Left lung (tissue), 10 donors: Measurements from ENCODE around the gene MFGE8. TPM values are rescaled to one million over a fixed set of nuclear protein-coding genes. Genes with fewer than 3 reads are reported as not detected.
"Not testable (repeated sequence)": the region's sequence is repeated elsewhere in the genome, so short reads cannot be mapped to it uniquely, and the experiment has no call there.

Experiments used
- ATAC-seq: fragments of 200-7000 bp; cut with Tn5 transposase; one replicate; pipeline ENCODE4 v1.9.1; 2020; ENCODE audit warnings: moderate library complexity
- DNase-seq, 4 donors: peaks; one replicate each; pipeline ENCODE4 v3.0.0-alpha.2; 2013 to 2020
- H3K27ac ChIP-seq, 2 donors: fragments of 200-600 bp; sonication (generic) in 1 of 2; one replicate each; pipeline versions ENCODE4 v1.5.0 to v1.8.0; 2020 to 2021
- H3K27me3 ChIP-seq, 2 donors: fragments of 200-600 bp; sonication (generic) in 1 of 2; one replicate each; pipeline versions ENCODE4 v1.5.0 to v1.8.0; 2020 to 2021
- H3K36me3 ChIP-seq, 2 donors: fragments of 200-600 bp; sonication (generic) in 1 of 2; one replicate each; pipeline versions ENCODE4 v1.5.0 to v1.8.0; 2020 to 2021
- H3K4me1 ChIP-seq, 2 donors: fragments of 200-600 bp; one replicate each; pipeline ENCODE4 v1.8.0; 2021
- H3K4me3 ChIP-seq, 2 donors: fragments of 200-600 bp; sonication (generic) in 1 of 2; one replicate each; pipeline versions ENCODE4 v1.5.0 to v1.8.0; 2020 to 2021; ENCODE audit warnings: mild to moderate bottlenecking in 1 of 2
- H3K9me3 ChIP-seq, 2 donors: fragments of 200-600 bp; sonication (generic) in 1 of 2; one replicate each; pipeline versions ENCODE4 v1.5.0 to v1.8.0; 2020 to 2021
- CTCF ChIP-seq, 2 donors: fragments of 200-600 bp; sonication (generic) in 1 of 2; IDR thresholded peaks; one replicate each; pipeline versions ENCODE4 v1.5.0 to v1.8.0; 2021; ENCODE audit warnings: antibody characterized with exemption in 2 of 2
- intact Hi-C, 2 donors: fragments of 100-400 bp; cut with DNase I; formaldehyde crosslinking; loops; one replicate each; pipeline versions ENCODE4 v1.11.2 to v1.14.2; 2022
- polyA plus RNA-seq, 6 donors: library from polyadenylated mRNA; unstranded; fragments of 120-200 nt; gene quantifications; one replicate each; pipeline ENCODE4 v1.2.1, GENCODE V29; 2013; ENCODE audit not compliant: insufficient read length in 6 of 6
- total RNA-seq, 2 donors: library from RNA; stranded (reverse); fragmentation: NEBNext Ultra II Directional; extraction: Animal tissue kit (Norgen Biotek cat#: 25700); gene quantifications; one replicate each; pipeline ENCODE4 v1.2.1, GENCODE V29; 2021
- donor health status: DM: no; HTN: yes; CAD: no.
- donor health status: DM: no; HTN: no; CAD: no.

The MFGE8 gene
- total and polyA plus RNA-seq, 8 donors: 103 to 150 (median 133) TPM

- Histone ChIP-seq H3K27ac (no peak overlapping the region), H3K36me3 (no peaks in the 10 kb centered on the region), H3K27me3 (no peaks in the 10 kb centered on the region), H3K4me3 (no peak overlapping the region), H3K9me3 (no peaks in the 10 kb centered on the region), H3K4me1 (no peaks in the 10 kb centered on the region)
- intact Hi-C loops: loop anchor here in 1 of 2 donors (10.0 kb wide), 1 partner anchor 55 kb away; no protein-coding TSS in a partner anchor
- ATAC-seq (no peak), DNase-seq (no peak)
- no peak for TF ChIP-seq CTCF (IDR thresholded peaks at IDR 0.05)
These were observed 26.3 kb upstream of the MFGE8 start for GRCh38 chr15:88939486-88939806.

DNA sequence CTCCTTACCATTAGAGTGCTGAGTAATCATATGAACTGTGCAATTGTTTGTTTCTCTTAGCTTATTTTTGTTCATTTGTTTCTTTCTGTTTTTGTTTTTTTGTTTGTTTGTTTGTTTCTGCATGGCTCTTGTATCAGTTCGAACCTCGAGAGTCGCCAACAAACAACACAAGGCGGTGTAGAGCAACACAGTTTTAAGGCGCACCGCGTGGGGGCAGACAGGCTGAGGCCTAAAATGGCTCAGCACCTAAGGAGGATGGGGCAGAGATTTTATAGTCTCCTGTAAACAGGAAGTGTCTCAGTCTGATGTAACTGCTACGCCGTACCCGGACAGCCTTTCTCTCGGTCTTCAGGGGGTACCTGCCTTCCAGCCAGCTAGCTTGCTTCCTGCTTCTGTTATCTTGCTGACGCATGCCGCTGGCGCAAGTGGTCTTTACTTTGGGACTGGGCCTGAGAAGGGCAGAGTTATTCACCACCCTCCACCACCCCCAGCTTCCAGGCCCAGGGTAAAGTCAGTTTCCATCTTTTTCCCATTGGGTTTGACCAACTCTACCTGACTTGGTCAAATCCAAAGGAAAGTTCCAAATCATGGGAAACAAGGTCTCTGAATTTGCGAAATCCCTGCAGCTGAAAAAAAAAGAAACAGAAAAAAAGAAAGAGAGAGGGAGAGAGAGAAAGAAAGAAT lies 25.8 kb upstream of the MFGE8 start:
- no peak for DNase-seq
- no peaks in the 10 kb centered on the region for H3K9me3 ChIP-seq
- intact Hi-C loops: loop anchor here in 1 of 2 donors (10.0 kb wide), 1 partner anchor 56 kb away; no protein-coding TSS in a partner anchor
- no peaks in the 10 kb centered on the region for H3K36me3 ChIP-seq
- no peaks in the 10 kb centered on the region for H3K27me3 ChIP-seq
- TF ChIP-seq CTCF (IDR thresholded peaks at IDR 0.05): no peak
- H3K4me3 ChIP-seq: no peak overlapping the region
- H3K4me1 ChIP-seq: no peaks in the 10 kb centered on the region
- no peak for ATAC-seq
- no peak overlapping the region for H3K27ac ChIP-seq

DNA sequence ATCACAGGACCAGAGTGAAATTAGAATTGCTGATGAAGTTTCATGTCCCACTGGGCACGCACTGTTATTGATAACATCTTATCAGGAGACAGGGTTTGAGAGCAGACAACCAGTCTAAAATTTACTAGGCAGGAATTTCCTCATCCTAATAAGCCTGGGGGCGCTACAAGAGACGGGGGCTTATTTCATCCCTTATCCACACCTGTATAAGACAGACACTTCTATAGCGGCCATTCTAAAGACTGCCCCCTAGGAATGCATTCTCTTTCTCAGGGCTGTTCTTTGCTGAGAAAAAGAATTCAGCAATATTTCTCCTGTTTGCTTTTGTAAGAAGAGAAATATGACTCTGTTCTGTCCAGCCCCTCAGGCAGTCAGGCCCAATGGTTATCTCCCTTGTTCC lies 21.3 kb upstream of the MFGE8 start:
- not testable (repeated sequence) for H3K27ac ChIP-seq, H3K4me3 ChIP-seq, DNase-seq, ATAC-seq, H3K9me3 ChIP-seq, H3K4me1 ChIP-seq, H3K36me3 ChIP-seq, H3K27me3 ChIP-seq
- intact Hi-C loops: loop anchor here in 1 of 2 donors (10.0 kb wide), 1 partner anchor 60 kb away; no protein-coding TSS in a partner anchor

- H3K36me3 ChIP-seq: no peaks in the 10 kb centered on the region
- DNase-seq (no peak), ATAC-seq (no peak)
- peaks cover 0 to 9% of the 10 kb centered on the region in 2 donors for H3K9me3 ChIP-seq
- no peak overlapping the region for H3K27ac ChIP-seq
- H3K4me3 ChIP-seq: no peak overlapping the region
- no peaks in the 10 kb centered on the region for H3K27me3 ChIP-seq
- no peak for TF ChIP-seq CTCF (IDR thresholded peaks at IDR 0.05)
- no peaks in the 10 kb centered on the region for H3K4me1 ChIP-seq
- intact Hi-C loops: loop anchor here in 1 of 2 donors (10.0 kb wide), 1 partner anchor 62 kb away; no protein-coding TSS in a partner anchor
These were observed 19.7 kb upstream of the MFGE8 start for GRCh38 chr15:88932875-88933330.

DNA sequence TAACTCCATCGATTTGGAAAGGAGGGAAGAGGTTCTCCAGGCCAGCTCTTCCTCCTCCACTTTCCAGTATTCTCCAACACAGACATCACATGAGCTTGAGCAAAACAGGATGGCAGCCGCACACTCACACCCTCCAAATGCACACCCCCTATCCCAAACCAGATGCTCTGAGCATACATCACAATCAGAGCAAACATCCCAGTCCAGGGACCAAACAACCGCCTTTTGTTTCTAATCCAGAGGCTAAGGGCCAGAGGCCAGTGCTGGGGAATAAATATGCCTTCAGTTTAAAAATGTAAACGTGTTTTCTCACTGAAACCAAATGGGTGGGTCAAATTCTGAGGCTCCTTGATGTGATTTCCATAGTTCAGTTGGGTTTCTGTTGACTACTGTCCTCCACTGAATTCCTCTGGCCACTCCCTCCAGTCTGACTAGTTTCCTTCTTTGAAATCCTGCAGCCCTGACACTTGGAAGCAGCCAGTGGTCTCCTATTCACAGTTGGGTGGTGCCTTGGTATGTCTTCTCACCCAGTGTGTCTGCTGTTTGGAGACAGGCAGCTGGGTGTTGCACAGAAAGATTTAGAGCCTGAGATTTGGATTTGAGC lies 19.2 kb upstream of the MFGE8 start:
- Histone ChIP-seq H3K4me3 (no peak overlapping the region), H3K36me3 (no peaks in the 10 kb centered on the region), H3K4me1 (no peaks in the 10 kb centered on the region), H3K27ac (no peak overlapping the region), H3K9me3 (peaks cover 0 to 13% of the 10 kb centered on the region in 2 donors), H3K27me3 (no peaks in the 10 kb centered on the region)
- intact Hi-C loops: loop anchor here in 1 of 2 donors (10.0 kb wide), 1 partner anchor 62 kb away; no protein-coding TSS in a partner anchor
- DNase-seq (no peak), ATAC-seq (no peak)
- no peak for TF ChIP-seq CTCF (IDR thresholded peaks at IDR 0.05)
